GM12873 (cell line): ENCODE measurements around the gene SLC1A2.
A peak's percentile ranks its signal among the peaks of the same experiment; 100 is the strongest.

Experiments
- TF ChIP-seq, protein P1 (sequence below): IDR thresholded peaks from 2 replicates; pipeline ENCODE4 v1.5.1; 2012; ENCODE audit warnings: low read depth, mild to moderate bottlenecking, moderate library complexity, low read length, control low read depth; ENCODE audit not compliant: insufficient read depth; ENCODE audit errors: missing control alignments

The SLC1A2 gene

DNA sequence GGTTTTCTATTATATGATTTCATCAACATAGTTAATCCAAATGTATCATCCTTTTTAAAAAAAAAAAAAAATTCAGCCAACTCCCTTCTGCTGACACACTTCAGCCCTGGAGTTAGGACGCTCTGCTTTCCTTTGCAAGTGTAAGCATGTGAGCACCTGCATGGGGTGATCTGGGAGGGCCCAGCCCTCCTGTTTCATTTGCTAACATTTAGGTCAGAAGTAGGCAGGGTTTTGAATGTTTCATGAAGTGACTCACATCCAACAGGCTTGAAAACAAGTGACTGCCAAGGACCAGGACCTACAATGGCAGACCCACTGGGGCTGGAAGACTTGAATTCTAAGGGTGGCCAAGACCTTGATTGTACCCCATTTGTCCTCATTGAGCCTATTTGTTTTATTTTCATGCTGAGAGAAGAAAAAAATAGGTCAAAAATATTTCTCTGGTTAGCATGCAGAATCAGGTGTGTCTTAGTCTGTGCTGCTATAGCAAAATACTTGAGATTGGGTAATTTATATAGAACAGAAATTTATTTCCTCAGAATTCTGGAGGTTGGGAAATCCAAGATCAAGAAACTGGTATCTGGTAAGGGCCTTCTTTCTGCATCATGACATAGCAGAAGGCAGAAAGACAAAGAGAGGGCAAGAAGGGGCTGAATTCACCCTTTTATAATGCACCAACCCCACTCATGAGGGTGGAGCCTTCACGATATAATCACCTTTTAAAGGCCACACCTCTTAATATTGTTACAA is 142.8 kb downstream of the SLC1A2 start:
- TF ChIP-seq, protein P1, sequence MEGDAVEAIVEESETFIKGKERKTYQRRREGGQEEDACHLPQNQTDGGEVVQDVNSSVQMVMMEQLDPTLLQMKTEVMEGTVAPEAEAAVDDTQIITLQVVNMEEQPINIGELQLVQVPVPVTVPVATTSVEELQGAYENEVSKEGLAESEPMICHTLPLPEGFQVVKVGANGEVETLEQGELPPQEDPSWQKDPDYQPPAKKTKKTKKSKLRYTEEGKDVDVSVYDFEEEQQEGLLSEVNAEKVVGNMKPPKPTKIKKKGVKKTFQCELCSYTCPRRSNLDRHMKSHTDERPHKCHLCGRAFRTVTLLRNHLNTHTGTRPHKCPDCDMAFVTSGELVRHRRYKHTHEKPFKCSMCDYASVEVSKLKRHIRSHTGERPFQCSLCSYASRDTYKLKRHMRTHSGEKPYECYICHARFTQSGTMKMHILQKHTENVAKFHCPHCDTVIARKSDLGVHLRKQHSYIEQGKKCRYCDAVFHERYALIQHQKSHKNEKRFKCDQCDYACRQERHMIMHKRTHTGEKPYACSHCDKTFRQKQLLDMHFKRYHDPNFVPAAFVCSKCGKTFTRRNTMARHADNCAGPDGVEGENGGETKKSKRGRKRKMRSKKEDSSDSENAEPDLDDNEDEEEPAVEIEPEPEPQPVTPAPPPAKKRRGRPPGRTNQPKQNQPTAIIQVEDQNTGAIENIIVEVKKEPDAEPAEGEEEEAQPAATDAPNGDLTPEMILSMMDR: no peak

DNA sequence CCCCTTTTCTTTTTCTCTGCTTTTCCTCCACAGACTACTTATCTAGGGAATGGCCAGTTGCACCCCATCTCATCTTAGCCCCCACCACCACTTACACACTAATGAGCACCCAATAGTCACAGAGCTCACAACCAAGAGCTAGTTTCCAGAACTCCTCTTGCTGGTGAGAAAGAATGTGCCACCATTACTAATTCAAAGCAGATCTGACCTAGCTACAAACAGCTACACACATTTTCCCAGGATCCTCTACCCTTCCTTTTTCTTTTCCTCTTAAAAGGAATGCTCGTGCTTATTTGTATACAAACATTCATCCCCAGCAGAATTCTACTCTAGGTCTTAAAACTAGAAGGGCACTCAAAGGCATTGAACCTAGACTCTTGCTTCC is 143.6 kb downstream of the SLC1A2 start:
- TF ChIP-seq, protein P1: no peak

DNA sequence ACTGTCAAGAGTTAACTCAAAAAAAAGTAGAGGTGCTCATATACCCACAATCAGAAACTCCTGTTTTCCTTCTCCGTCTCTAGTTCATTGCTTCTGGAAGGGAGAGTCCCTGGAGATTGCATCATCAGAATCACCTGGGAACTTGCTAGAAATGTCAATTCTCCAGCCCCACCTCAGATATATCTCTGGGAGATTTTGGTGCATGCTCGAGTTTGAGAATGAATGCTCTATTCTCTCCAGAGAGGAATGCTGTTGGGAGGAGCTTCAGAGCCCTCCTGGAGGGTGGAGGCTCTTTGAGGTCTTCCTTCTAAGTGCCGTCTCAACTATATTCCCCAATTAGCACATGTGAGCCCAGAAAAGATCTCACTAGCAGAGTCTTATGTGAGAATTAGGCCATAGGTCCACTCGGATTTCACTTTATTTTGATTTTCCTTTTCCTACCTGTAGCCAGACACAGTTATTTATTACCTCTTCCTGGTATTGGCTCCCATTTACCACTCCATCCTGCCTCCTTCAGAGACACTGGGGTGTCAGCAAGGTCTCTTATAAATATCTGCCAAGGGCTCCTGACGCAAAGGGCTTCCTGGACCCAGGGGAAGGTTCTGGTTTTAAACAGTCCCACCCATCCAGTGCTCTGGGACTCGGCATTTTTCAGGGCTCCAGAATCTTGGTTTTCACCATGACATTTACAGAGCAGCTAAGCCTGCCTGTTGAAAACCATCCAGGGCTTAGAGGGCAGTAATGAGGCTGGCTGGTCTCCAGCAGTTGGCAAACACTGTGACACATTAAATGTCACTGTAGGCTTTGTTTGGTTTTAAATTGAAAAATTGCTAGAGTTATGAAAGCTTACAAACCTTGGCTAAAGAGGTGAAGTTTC is 144.2 kb downstream of the SLC1A2 start:
- TF ChIP-seq, protein P1: no peak

DNA sequence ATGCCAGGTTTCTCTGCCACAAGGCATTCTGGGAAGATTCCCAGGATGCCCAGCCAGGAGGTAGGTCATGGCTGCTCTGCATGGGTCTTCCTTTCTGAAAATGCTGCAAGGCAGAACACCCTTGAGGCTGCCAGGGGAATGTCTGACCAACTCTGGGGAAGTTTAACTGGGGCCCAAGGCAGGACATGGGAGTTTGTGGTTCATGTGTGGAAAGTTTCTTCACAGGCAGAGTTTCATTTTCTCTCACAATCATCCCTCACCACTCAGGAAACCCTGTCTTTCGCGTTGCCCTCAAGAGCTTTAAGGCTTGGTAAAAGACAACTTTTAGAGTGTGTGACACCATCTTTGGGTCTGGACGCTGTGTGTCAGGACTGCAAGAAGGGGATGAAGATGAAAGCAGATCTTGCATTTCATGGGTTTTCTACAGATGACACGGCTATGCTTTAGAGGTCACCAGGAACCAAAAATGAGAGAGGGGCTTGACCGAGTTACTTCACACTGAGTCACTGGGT is 146.9 kb downstream of the SLC1A2 start:
- TF ChIP-seq, protein P1: peak; percentile 16

DNA sequence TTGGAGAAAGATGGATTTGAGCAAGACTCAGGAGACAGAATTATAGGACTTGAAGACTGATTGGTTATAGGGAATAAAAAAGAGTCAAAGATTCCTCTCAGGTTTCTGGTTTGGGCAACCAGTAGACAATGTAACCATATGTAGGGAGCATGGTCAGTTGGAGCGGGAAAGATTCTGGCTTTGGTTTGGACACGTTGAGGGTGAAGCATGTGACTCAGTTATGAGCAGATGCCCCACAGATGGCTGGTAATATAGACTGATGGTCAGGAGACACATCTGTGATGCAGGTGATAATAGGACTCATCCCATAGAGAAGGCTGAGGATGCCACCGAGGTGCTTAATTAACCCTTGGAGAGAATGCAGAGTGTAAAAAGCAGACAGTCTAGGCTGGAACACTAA is 148.3 kb downstream of the SLC1A2 start:
- TF ChIP-seq, protein P1: no peak

DNA sequence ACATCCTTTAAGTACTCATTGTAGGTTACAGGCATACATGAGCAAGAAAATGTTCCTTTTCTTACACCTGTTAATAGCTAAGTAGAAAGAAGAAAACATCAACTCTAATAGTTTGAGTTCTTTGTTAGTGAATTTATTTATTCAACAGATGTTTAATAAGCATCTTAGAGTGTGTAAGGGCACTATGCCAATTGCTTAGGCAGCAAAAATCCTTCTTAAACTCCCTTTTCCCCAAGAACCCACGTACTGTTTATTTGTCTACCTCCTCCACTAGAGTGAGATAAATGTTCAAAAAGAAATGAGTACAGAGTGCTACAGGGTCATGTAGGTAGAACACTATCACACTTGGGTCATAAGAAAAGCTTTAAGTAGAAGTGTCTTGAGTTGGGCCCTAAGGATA is 149.0 kb downstream of the SLC1A2 start:
- TF ChIP-seq, protein P1: no peak

DNA sequence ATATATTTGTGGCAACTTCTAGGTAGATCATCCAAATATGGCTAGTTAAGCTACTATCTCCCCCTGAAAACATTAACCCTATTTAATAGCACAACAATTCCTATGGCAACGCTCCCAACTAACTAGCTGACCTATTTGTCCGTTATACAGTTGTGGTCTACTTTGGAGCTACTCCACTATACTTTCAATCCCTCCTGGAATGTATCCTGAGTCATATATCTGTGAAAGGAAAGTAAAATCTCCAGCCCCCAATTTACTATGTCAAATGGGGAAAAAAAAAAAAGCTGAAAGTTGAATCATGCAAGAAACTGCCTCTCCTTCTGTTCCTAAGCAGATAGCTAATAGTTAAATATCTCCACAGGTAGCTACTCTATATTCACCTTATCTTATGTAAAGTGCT is 151.9 kb downstream of the SLC1A2 start:
- TF ChIP-seq, protein P1: no peak
